H1 (cell line): ENCODE data around the gene ARHGDIG. TPM values are rescaled to one million over a fixed set of nuclear protein-coding genes. Genes with fewer than 3 reads are reported as not detected.

Experiments used
- CTCF ChIA-PET: fragments of 300-600 bp; sonication (Branson Sonifier 250); formaldehyde crosslinking; loops from one replicate; lab custom pipeline; 2021; ENCODE audit not compliant: partially characterized antibody; lab: Charles Lee
- POLR2A ChIA-PET: fragments of 300-600 bp; sonication (Branson Sonifier 250); formaldehyde crosslinking; loops from one replicate; lab custom pipeline; 2021; ENCODE audit warnings: inconsistent platforms; ENCODE audit not compliant: partially characterized antibody; lab: Charles Lee
- DNase-seq, 2 experiments: peaks; one replicate each; pipeline versions ENCODE4 v3.0.0 to v3.0.0-alpha.2; 2010 to 2022; ENCODE audit warnings: low spot score in 2 of 2, low read depth in 1 of 2, mixed read lengths in 1 of 2
- FAIRE-seq: peaks from 2 replicates; lab custom pipeline; 2011; peaks lifted over from hg19 to GRCh38; lab: Jason Lieb, UNC
- H2AFZ ChIP-seq: 2 replicates; pipeline ENCODE4 v1.8.1; 2012; ENCODE audit warnings: low read length, inconsistent platforms
- H2AK5ac ChIP-seq: 2 replicates; pipeline ENCODE4 v1.6.1; 2013; ENCODE audit warnings: low read depth, low read length
- H2BK120ac ChIP-seq: replicated peaks from 2 replicates; pipeline ENCODE3; 2013; ENCODE audit warnings: low read depth, low read length, inconsistent platforms
- H2BK12ac ChIP-seq: 2 replicates; pipeline ENCODE4 v1.6.1; 2013; ENCODE audit warnings: low read depth, low read length
- H2BK15ac ChIP-seq: 2 replicates; pipeline ENCODE4 v1.6.1; 2013; ENCODE audit warnings: low read length
- H2BK20ac ChIP-seq: 2 replicates; pipeline ENCODE4 v1.6.1; 2013; ENCODE audit warnings: low read length
- H2BK5ac ChIP-seq: 2 replicates; pipeline ENCODE4 v1.6.1; 2013; ENCODE audit warnings: low read depth, low read length
- H3K14ac ChIP-seq: 2 replicates; pipeline ENCODE4 v1.6.1; 2013; ENCODE audit warnings: inconsistent platforms; ENCODE audit not compliant: insufficient read length
- H3K18ac ChIP-seq: 2 replicates; pipeline ENCODE4 v1.6.1; 2013; ENCODE audit warnings: low read length; ENCODE audit errors: extremely low read depth
- H3K23ac ChIP-seq: 2 replicates; pipeline ENCODE4 v1.6.1; 2013; ENCODE audit warnings: inconsistent platforms; ENCODE audit not compliant: insufficient read length
- H3K23me2 ChIP-seq: 2 replicates; pipeline ENCODE4 v1.6.1; 2013; ENCODE audit warnings: low read depth, low read length
- H3K27ac ChIP-seq: 2 replicates; pipeline ENCODE4 v1.6.1; 2011; ENCODE audit warnings: low read depth, low read length, inconsistent platforms
- H3K27me3 ChIP-seq, 4 experiments: replicated peaks in 1 of 4; 1 replicate in 1 of 4; 2 replicates in 3 of 4; pipeline versions ENCODE4 v1.6.1 to v1.8.1; 2011 to 2013; ENCODE audit warnings: low read length in 3 of 4, mild to moderate bottlenecking in 3 of 4, inconsistent platforms in 2 of 4, mixed read lengths in 2 of 4, moderate library complexity in 1 of 4; ENCODE audit not compliant: control insufficient read depth in 3 of 4, insufficient read depth in 3 of 4; ENCODE audit errors: extremely low read depth in 1 of 4
- H3K36me3 ChIP-seq, 4 experiments: 2 replicates each; pipeline versions ENCODE4 v1.6.1 to v1.8.1; 2011 to 2013; ENCODE audit warnings: mild to moderate bottlenecking in 4 of 4, low read length in 3 of 4, moderate library complexity in 2 of 4, control low read depth in 1 of 4, inconsistent platforms in 1 of 4; ENCODE audit not compliant: insufficient read depth in 4 of 4, control insufficient read depth in 2 of 4
- H3K4ac ChIP-seq: replicated peaks from 2 replicates; pipeline ENCODE3; 2013; ENCODE audit warnings: low read length, low read depth, mixed read lengths, inconsistent platforms; ENCODE audit not compliant: insufficient read length
- H3K4me1 ChIP-seq, 4 experiments: replicated peaks in 1 of 4; 1 replicate in 1 of 4; 2 replicates in 3 of 4; pipeline versions ENCODE4 v1.6.1 to v1.8.1; 2011 to 2013; ENCODE audit warnings: low read length in 3 of 4, inconsistent platforms in 2 of 4, mixed read lengths in 1 of 4; ENCODE audit not compliant: insufficient read depth in 4 of 4, control insufficient read depth in 3 of 4
- H3K4me2 ChIP-seq, 2 experiments: 2 replicates each; pipeline versions ENCODE4 v1.6.1 to v1.8.1; 2011 to 2013; ENCODE audit warnings: low read depth in 2 of 2, low read length in 2 of 2, control low read depth in 1 of 2, inconsistent platforms in 1 of 2, mild to moderate bottlenecking in 1 of 2; ENCODE audit not compliant: insufficient read depth in 1 of 2
- H3K4me3 ChIP-seq, 4 experiments: fragments of 200-600, 300-600 bp in 1 of 4; sonication (generic), shearing (Covaris generic), sonication (Bioruptor Twin) in 1 of 4; 2 replicates each; pipeline versions ENCODE4 v1.5.1 to v1.8.1; 2011 to 2016; ENCODE audit warnings: low read length in 4 of 4, low read depth in 3 of 4, control low read depth in 2 of 4, inconsistent platforms in 2 of 4, mild to moderate bottlenecking in 2 of 4, mixed read lengths in 1 of 4, moderate library complexity in 1 of 4; ENCODE audit not compliant: insufficient read depth in 2 of 4; ENCODE audit errors: extremely low read depth in 1 of 4
- H3K56ac ChIP-seq: replicated peaks from 2 replicates; pipeline ENCODE3; 2013; ENCODE audit warnings: low read depth, mild to moderate bottlenecking, mixed read lengths, low read length, inconsistent platforms; ENCODE audit not compliant: insufficient read length
- H3K79me1 ChIP-seq: 2 replicates; pipeline ENCODE4 v1.6.1; 2013; ENCODE audit warnings: low read depth, low read length, control low read depth
- H3K79me2 ChIP-seq, 2 experiments: 2 replicates each; pipeline versions ENCODE4 v1.6.1 to v1.8.1; 2012 to 2013; ENCODE audit warnings: low read length in 2 of 2, mild to moderate bottlenecking in 2 of 2, inconsistent platforms in 1 of 2; ENCODE audit not compliant: insufficient read depth in 2 of 2, control insufficient read depth in 1 of 2
- H3K9ac ChIP-seq, 4 experiments: replicated peaks in 1 of 4; 1 replicate in 1 of 4; 2 replicates in 3 of 4; pipeline versions ENCODE4 v1.6.1 to v1.8.1; 2011 to 2013; ENCODE audit warnings: low read depth in 3 of 4, low read length in 3 of 4, control low read depth in 2 of 4, mild to moderate bottlenecking in 2 of 4, moderate library complexity in 2 of 4, inconsistent platforms in 1 of 4; ENCODE audit errors: extremely low read depth in 1 of 4
- H3K9me3 ChIP-seq, 2 experiments: 2 replicates each; pipeline versions ENCODE4 v1.6.1 to v1.8.1; 2012 to 2013; ENCODE audit warnings: mild to moderate bottlenecking in 2 of 2, moderate library complexity in 2 of 2, control low read depth in 1 of 2, inconsistent platforms in 1 of 2, low read depth in 1 of 2, low read length in 1 of 2, mixed read lengths in 1 of 2; ENCODE audit not compliant: insufficient read depth in 2 of 2
- H4K20me1 ChIP-seq, 2 experiments: replicated peaks in 1 of 2; 2 replicates each; pipeline versions ENCODE3 to v1.8.1; 2011 to 2013; ENCODE audit warnings: inconsistent platforms in 2 of 2, low read length in 2 of 2, mild to moderate bottlenecking in 1 of 2; ENCODE audit not compliant: insufficient read depth in 2 of 2, control insufficient read depth in 1 of 2
- H4K5ac ChIP-seq: 2 replicates; pipeline ENCODE4 v1.6.1; 2013; ENCODE audit warnings: low read length, low read depth, mixed read lengths, inconsistent platforms; ENCODE audit not compliant: insufficient read length
- H4K8ac ChIP-seq: 2 replicates; pipeline ENCODE4 v1.8.0; 2013; ENCODE audit warnings: mild to moderate bottlenecking, moderate library complexity, low read length, inconsistent platforms; ENCODE audit not compliant: insufficient read depth; ENCODE audit errors: extremely low read depth
- H4K91ac ChIP-seq: replicated peaks from 2 replicates; pipeline ENCODE3; 2013; ENCODE audit warnings: low read length, mixed read lengths, inconsistent platforms; ENCODE audit not compliant: insufficient read length
- ASH2L ChIP-seq: fragments of 200-600, 300-600 bp; sonication (generic); IDR thresholded peaks from one replicate; pipeline ENCODE4 v1.7.1; 2017; ENCODE audit warnings: low read length
- ATF2 ChIP-seq: IDR thresholded peaks from 2 replicates; pipeline ENCODE4 v1.6.1; 2012; ENCODE audit warnings: low read length, inconsistent platforms
- CBX5 ChIP-seq: fragments of 300-800, 300-1000 bp; sonication (generic); IDR thresholded peaks from 2 replicates; pipeline ENCODE4 v1.7.1; 2016; ENCODE audit warnings: antibody characterized with exemption, low read length, low read depth
- MAFK ChIP-seq: IDR thresholded peaks from 2 replicates; pipeline ENCODE4 v1.6.1; 2012; ENCODE audit warnings: low read depth, mild to moderate bottlenecking, improper control_type of control experiment, low read length
- PHF8 ChIP-seq: fragments of 200-600 bp; sonication (generic); conservative IDR thresholded peaks from 2 replicates; pipeline ENCODE4 v1.7.1; 2012; ENCODE audit warnings: low read depth, mild to moderate bottlenecking, inconsistent platforms, low read length, moderate library complexity
- SIX5 ChIP-seq: IDR thresholded peaks from 2 replicates; pipeline ENCODE4 v1.6.1; 2011; ENCODE audit warnings: mild to moderate bottlenecking, low read depth, low read length
- ZNF274 ChIP-seq: IDR thresholded peaks from 2 replicates; pipeline ENCODE4 v1.7.0; 2012; ENCODE audit warnings: low read length, borderline replicate concordance; ENCODE audit errors: extremely low read depth
- WGBS, 2 experiments: shearing (Covaris generic) in 1 of 2; methylation state at CpG; one replicate each; pipeline versions ENCODE4 v1.1.6 to v1.1.7; 2013 to 2015; ENCODE audit warnings: low lambda C conversion rate in 2 of 2, mixed read lengths in 2 of 2, inconsistent platforms in 1 of 2, low coverage in 1 of 2, missing lambda C conversion rate in 1 of 2; ENCODE audit not compliant: insufficient replicate concordance in 2 of 2, insufficient coverage in 1 of 2, insufficient read length in 1 of 2; ENCODE audit errors: extremely low coverage in 1 of 2, missing lambda C conversion rate in 1 of 2; 5-methylcytosine and 5-hydroxymethylcytosine counted together
- polyA plus RNA-seq, 7 experiments: library from polyadenylated mRNA; depleted of rRNA in 3 of 7; stranded (reverse) in 5 of 7; unstranded in 2 of 7; fragments of >200 nt in 5 of 7; fragments of 200-250 nt in 2 of 7; gene quantifications; 1 replicate in 5 of 7; 2 replicates in 1 of 7; 4 replicates in 1 of 7; pipeline versions ENCODE4 v1.2.1 to v1.2.3, GENCODE V29; 2011 to 2013; ENCODE audit warnings: missing spikeins in 2 of 7, mixed read lengths in 2 of 7
- total RNA-seq: library from RNA; stranded (reverse); fragmentation: NEBNext Ultra II Directional; extraction: Animal tissue kit (Norgen Biotek cat#: 25700); gene quantifications from 2 replicates; pipeline ENCODE4 v1.2.1, GENCODE V29; 2021

The ARHGDIG gene
- total and polyA plus RNA-seq, 2 of the 8 experiments (the other 6 are each of a cell fraction or from before 2014, with no cell fraction given), result 1.2 to 2.9 TPM

- H2BK15ac ChIP-seq, result no peak overlapping the region
- no peak overlapping the region for H2AFZ ChIP-seq
- no peaks in the 10 kb centered on the region; the same call in 1 of the 2 replicates for H3K79me1 ChIP-seq
- H2BK12ac ChIP-seq, result no peak overlapping the region
- 94% methylated on average over 31 of the region's 33 CpGs; no CpG with 5 or more reads in 1 of the 2 experiments for WGBS, 2 experiments
- no peak overlapping the region for H2AK5ac ChIP-seq
- ChIA-PET CTCF (no interaction called here), POLR2A (interaction anchor here (1.4 to 1.8 kb wide), 2 partner anchors 20 to 53 kb away, joined by 4 read pairs; no protein-coding TSS in a partner anchor)
- 0 out of 2 replicates have a peak overlapping the region, but pooled peaks have one; percentile 35 for H2BK5ac ChIP-seq
- H2BK120ac ChIP-seq, result no peak overlapping the region
- H3K9me3 ChIP-seq, result peaks cover 0 to 5% of the 10 kb centered on the region in 2 experiments; a peak in 1 of 4 replicates
- no peak overlapping the region; a peak in 1 of 7 replicates for H3K9ac ChIP-seq
- no peak overlapping the region for H4K91ac ChIP-seq
- no peak overlapping the region for H3K23ac ChIP-seq
- no peak overlapping the region for H2BK20ac ChIP-seq
- no peak for DNase-seq
- peaks cover 7 to 24% (median 8%) of the 10 kb centered on the region in 4 experiments; a peak in 6 of 8 replicates for H3K36me3 ChIP-seq
- H3K4ac ChIP-seq, result no peak overlapping the region
- H4K20me1 ChIP-seq, result peaks cover 0 to 6% of the 10 kb centered on the region in 2 experiments
- H3K14ac ChIP-seq, result no peak overlapping the region
- H4K8ac ChIP-seq, result no peak overlapping the region
- H3K56ac ChIP-seq, result no peak overlapping the region
- no peaks in the 10 kb centered on the region for H3K79me2 ChIP-seq
- no peaks in the 10 kb centered on the region for H3K4me1 ChIP-seq
- no peaks in the 10 kb centered on the region for H3K23me2 ChIP-seq
- FAIRE-seq, result no peak
- H3K27ac ChIP-seq, result no peak overlapping the region
- no peak overlapping the region for H3K4me2 ChIP-seq
- H3K4me3 ChIP-seq, result no peak overlapping the region
- no peak overlapping the region for H3K18ac ChIP-seq
- H4K5ac ChIP-seq, result no peak overlapping the region
- no peaks in the 10 kb centered on the region for H3K27me3 ChIP-seq
- TF ChIP-seq ASH2L (no peak), SIX5 (no peak), ATF2 (no peak), ZNF274 (no peak), MAFK (no peak), CBX5 (no peak), PHF8 (no peak)
These were observed 7.9 kb downstream of the ARHGDIG start for GRCh38 chr16:287981-288920.
